CD4-positive, alpha-beta T cell treated with Interleukin-6 at 100 ng/mL for 8 hours (primary cell): ENCODE results near the gene SNRPE.

Experiments used
- DNase-seq: peaks from one replicate; pipeline ENCODE4 v3.0.0-alpha.2; 2020; ENCODE audit warnings: mixed read lengths, low spot score

Gene SNRPE

GRCh38 chr1:203880606-203881005 lies 19.2 kb downstream of the SNRPE start:
- DNase-seq: no peak

GRCh38 chr1:203888807-203889251 lies 27.4 kb downstream of the SNRPE start:
- no peak for DNase-seq

GRCh38 chr1:203891950-203892349 lies 30.6 kb downstream of the SNRPE start:
- DNase-seq: no peak

- no peak for DNase-seq
These were observed 37.3 kb downstream of the SNRPE start for GRCh38 chr1:203898458-203899352.

GRCh38 chr1:203899353-203899716 lies 37.9 kb downstream of the SNRPE start:
- DNase-seq: no peak

GRCh38 chr1:203899869-203900714 lies 38.7 kb downstream of the SNRPE start:
- DNase-seq: no peak

GRCh38 chr1:203901581-203901980 lies 40.2 kb downstream of the SNRPE start:
- DNase-seq: no peak

- DNase-seq: no peak
These were observed 43.9 kb downstream of the SNRPE start for GRCh38 chr1:203905275-203905674.

GRCh38 chr1:203906932-203907331 lies 45.5 kb downstream of the SNRPE start:
- no peak for DNase-seq

- no peak for DNase-seq
These were observed 46.5 kb downstream of the SNRPE start for GRCh38 chr1:203907901-203908300.

- DNase-seq: no peak
These were observed 50.4 kb downstream of the SNRPE start for GRCh38 chr1:203911806-203912205.

GRCh38 chr1:203913073-203913521 lies 51.7 kb downstream of the SNRPE start:
- DNase-seq: no peak

GRCh38 chr1:203914292-203914691 lies 52.9 kb downstream of the SNRPE start:
- no peak for DNase-seq

GRCh38 chr1:203915811-203916210 lies 54.4 kb downstream of the SNRPE start:
- DNase-seq: no peak

- DNase-seq: no peak
These were observed 55.4 kb downstream of the SNRPE start for GRCh38 chr1:203916756-203917155.
